ENCODE data around the gene CFAP54. TPM values are rescaled to one million over a fixed set of nuclear protein-coding genes. Genes with fewer than 3 reads are reported as not detected.
A peak's percentile ranks its signal among the peaks of the same experiment; 100 is the strongest.

Gene CFAP54
- total RNA-seq, 1 experiment from 2014 or later = 4.9 TPM

GRCh38 chr12:96729886-96730285 is 240.5 kb downstream of the CFAP54 start:
- DNase-seq (ENCODE audit: low spot score) = no peak

GRCh38 chr12:96743606-96744005 is 254.2 kb downstream of the CFAP54 start:
- DNase-seq (ENCODE audit: low spot score) = peak; percentile 25

- DNase-seq (ENCODE audit: low spot score) = no peak
These were observed 260.6 kb downstream of the CFAP54 start for GRCh38 chr12:96749999-96750398.

- no peak for DNase-seq (ENCODE audit: low spot score)
These were observed 262.2 kb downstream of the CFAP54 start for GRCh38 chr12:96751626-96752025.

- DNase-seq (ENCODE audit: low spot score) = no peak
These were observed 262.8 kb downstream of the CFAP54 start for GRCh38 chr12:96752211-96752610.

GRCh38 chr12:96766232-96766631 is 276.9 kb downstream of the CFAP54 start:
- no peak for DNase-seq (ENCODE audit: low spot score)

GRCh38 chr12:96769400-96769799 is 280.0 kb downstream of the CFAP54 start:
- DNase-seq (ENCODE audit: low spot score) = no peak

- peak; percentile 12 for DNase-seq (ENCODE audit: low spot score)
These were observed 281.1 kb downstream of the CFAP54 start for GRCh38 chr12:96770219-96771102.

GRCh38 chr12:96773031-96773430 is 283.7 kb downstream of the CFAP54 start:
- DNase-seq (ENCODE audit: low spot score) = no peak

GRCh38 chr12:96774496-96775256 is 285.3 kb downstream of the CFAP54 start:
- DNase-seq (ENCODE audit: low spot score) = peak; percentile 73

GRCh38 chr12:96776908-96777307 is 287.5 kb downstream of the CFAP54 start:
- DNase-seq (ENCODE audit: low spot score) = no peak

- no peak for DNase-seq (ENCODE audit: low spot score)
These were observed 291.0 kb downstream of the CFAP54 start for GRCh38 chr12:96780330-96780729.

- no peak for DNase-seq (ENCODE audit: low spot score)
These were observed 297.4 kb downstream of the CFAP54 start for GRCh38 chr12:96786791-96787190.

GRCh38 chr12:96803969-96804368 is 314.6 kb downstream of the CFAP54 start:
- DNase-seq (ENCODE audit: low spot score) = no peak

- DNase-seq (ENCODE audit: low spot score) = no peak
These were observed 316.9 kb downstream of the CFAP54 start for GRCh38 chr12:96806272-96806671.

- no peak for DNase-seq (ENCODE audit: low spot score)
These were observed 318.4 kb downstream of the CFAP54 start for GRCh38 chr12:96807741-96808140.

GRCh38 chr12:96808587-96808986 is 319.2 kb downstream of the CFAP54 start:
- no peak for DNase-seq (ENCODE audit: low spot score)

- DNase-seq (ENCODE audit: low spot score) = no peak
These were observed 320.1 kb downstream of the CFAP54 start for GRCh38 chr12:96809522-96809921.

- no peak for DNase-seq (ENCODE audit: low spot score)
These were observed 320.7 kb downstream of the CFAP54 start for GRCh38 chr12:96810057-96810456.

- DNase-seq (ENCODE audit: low spot score) = no peak
These were observed 321.1 kb downstream of the CFAP54 start for GRCh38 chr12:96810477-96810876.

- DNase-seq (ENCODE audit: low spot score) = peak; percentile 91
These were observed 321.7 kb downstream of the CFAP54 start for GRCh38 chr12:96811083-96811482.

- DNase-seq (ENCODE audit: low spot score) = no peak
These were observed 322.8 kb downstream of the CFAP54 start for GRCh38 chr12:96812153-96812552.

GRCh38 chr12:96814200-96814599 is 324.8 kb downstream of the CFAP54 start:
- peak; percentile 3 for DNase-seq (ENCODE audit: low spot score)
